WERI-Rb-1 (cell line): Measurements from ENCODE around the gene PIEZO2.

Experiments
- DNase-seq: peaks from one replicate; pipeline ENCODE4 v3.0.0-alpha.2; 2020
- H3K27ac ChIP-seq: fragments of 250-450 bp; sonication (Bioruptor Pico); 2 replicates; pipeline ENCODE4 v1.5.1; 2020; ENCODE audit warnings: mild to moderate bottlenecking, moderate library complexity
- H3K27me3 ChIP-seq: fragments of 250-450 bp; sonication (Bioruptor Pico); 2 replicates; pipeline ENCODE4 v1.5.1; 2021; ENCODE audit warnings: mild to moderate bottlenecking, low read depth, moderate library complexity; ENCODE audit not compliant: insufficient read depth, severe bottlenecking
- H3K36me3 ChIP-seq: fragments of 250-450 bp; sonication (Bioruptor Pico); 2 replicates; pipeline ENCODE4 v1.5.1; 2020; ENCODE audit warnings: mild to moderate bottlenecking, moderate library complexity
- H3K4me3 ChIP-seq: 2 replicates; pipeline ENCODE4 v1.5.1; 2011; ENCODE audit warnings: low read depth, mild to moderate bottlenecking, control low read depth, low read length
- H3K9me3 ChIP-seq: fragments of 250-450 bp; sonication (Bioruptor Pico); 2 replicates; pipeline ENCODE4 v1.5.1; 2021; ENCODE audit warnings: mild to moderate bottlenecking, moderate library complexity; ENCODE audit not compliant: severe bottlenecking
- CTCF ChIP-seq: IDR thresholded peaks from 2 replicates; pipeline ENCODE4 v1.5.1; 2011; ENCODE audit warnings: low read depth, mild to moderate bottlenecking, control low read depth, inconsistent platforms, low read length

PIEZO2 gene

GRCh38 chr18:10951631-10952544, 197.5 kb downstream of the PIEZO2 start:
- no peak for TF ChIP-seq CTCF
- Histone ChIP-seq H3K27me3 (no peaks in the 10 kb centered on the region), H3K9me3 (no peaks in the 10 kb centered on the region), H3K4me3 (no peak overlapping the region), H3K27ac (no peak overlapping the region), H3K36me3 (no peaks in the 10 kb centered on the region)
- no peak for DNase-seq

- no peaks in the 10 kb centered on the region for H3K9me3 ChIP-seq
- no peak for TF ChIP-seq CTCF
- DNase-seq, result no peak
- no peaks in the 10 kb centered on the region for H3K27me3 ChIP-seq
- no peak overlapping the region for H3K27ac ChIP-seq
- H3K4me3 ChIP-seq, result no peak overlapping the region
- no peaks in the 10 kb centered on the region for H3K36me3 ChIP-seq
These were observed 198.3 kb downstream of the PIEZO2 start for GRCh38 chr18:10950876-10951630.

- H3K36me3 ChIP-seq, result no peaks in the 10 kb centered on the region
- DNase-seq, result no peak
- no peak overlapping the region for H3K27ac ChIP-seq
- no peaks in the 10 kb centered on the region for H3K27me3 ChIP-seq
- H3K4me3 ChIP-seq, result no peak overlapping the region
- H3K9me3 ChIP-seq, result peaks cover 3% of the 10 kb centered on the region
- TF ChIP-seq CTCF, result no peak
These were observed 199.1 kb downstream of the PIEZO2 start for GRCh38 chr18:10950080-10950875.

GRCh38 chr18:10949655-10950054, 199.7 kb downstream of the PIEZO2 start:
- DNase-seq, result no peak
- Histone ChIP-seq H3K36me3 (no peaks in the 10 kb centered on the region), H3K27me3 (no peaks in the 10 kb centered on the region), H3K27ac (no peak overlapping the region), H3K4me3 (no peak overlapping the region), H3K9me3 (peaks cover 3% of the 10 kb centered on the region)
- no peak for TF ChIP-seq CTCF

- H3K27me3 ChIP-seq, result no peaks in the 10 kb centered on the region
- H3K4me3 ChIP-seq, result no peak overlapping the region
- DNase-seq, result no peak
- no peaks in the 10 kb centered on the region for H3K36me3 ChIP-seq
- TF ChIP-seq CTCF, result no peak
- no peak overlapping the region for H3K27ac ChIP-seq
- H3K9me3 ChIP-seq, result peaks cover 3% of the 10 kb centered on the region
These were observed 200.9 kb downstream of the PIEZO2 start for GRCh38 chr18:10948421-10948820.
